Measurements from ENCODE around the gene MIER2.
"Not testable (repeated sequence)": the region's sequence is repeated elsewhere in the genome, so short reads cannot be mapped to it uniquely, and the experiment has no call there.

The MIER2 gene

DNA sequence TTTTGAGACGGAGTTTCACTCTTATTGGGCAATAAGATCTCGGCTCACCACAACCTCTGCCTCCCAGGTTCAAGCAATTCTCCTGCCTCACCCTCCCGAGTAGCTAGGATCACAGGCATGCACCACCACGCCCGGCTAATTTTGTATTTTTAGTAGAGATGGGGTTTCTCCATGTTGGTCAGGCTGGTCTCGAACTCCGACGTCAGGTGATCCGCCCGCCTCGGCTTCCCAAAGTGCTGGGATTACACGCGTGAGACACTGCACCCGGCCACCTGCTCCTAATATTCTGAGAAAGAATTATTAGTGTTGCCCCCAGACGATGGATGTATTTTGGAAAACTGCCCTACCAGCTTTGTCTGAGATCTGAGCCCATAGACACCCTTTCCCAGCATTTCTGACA, 10.9 kb upstream of the MIER2 start:
- DNase-seq, result not testable (repeated sequence)

DNA sequence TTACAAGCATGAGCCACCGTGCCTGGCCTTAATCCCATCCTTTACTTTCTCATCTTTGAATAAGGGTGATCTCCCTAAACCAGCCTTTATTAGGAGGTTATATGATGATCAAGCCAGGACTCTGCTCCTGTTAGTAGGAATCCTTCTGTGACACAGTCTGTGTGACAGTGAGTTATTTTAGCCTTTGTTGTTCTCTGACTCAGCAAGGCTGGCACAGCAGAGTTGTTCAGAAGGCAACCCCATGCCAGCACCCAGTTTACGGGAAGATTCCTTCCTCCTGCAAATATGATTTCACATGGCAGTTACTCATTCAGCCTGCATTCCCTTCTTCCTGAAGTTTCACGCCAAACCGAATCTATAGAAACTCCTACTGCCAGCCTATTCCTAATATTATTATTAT, 10.5 kb upstream of the MIER2 start:
- no peak for DNase-seq

DNA sequence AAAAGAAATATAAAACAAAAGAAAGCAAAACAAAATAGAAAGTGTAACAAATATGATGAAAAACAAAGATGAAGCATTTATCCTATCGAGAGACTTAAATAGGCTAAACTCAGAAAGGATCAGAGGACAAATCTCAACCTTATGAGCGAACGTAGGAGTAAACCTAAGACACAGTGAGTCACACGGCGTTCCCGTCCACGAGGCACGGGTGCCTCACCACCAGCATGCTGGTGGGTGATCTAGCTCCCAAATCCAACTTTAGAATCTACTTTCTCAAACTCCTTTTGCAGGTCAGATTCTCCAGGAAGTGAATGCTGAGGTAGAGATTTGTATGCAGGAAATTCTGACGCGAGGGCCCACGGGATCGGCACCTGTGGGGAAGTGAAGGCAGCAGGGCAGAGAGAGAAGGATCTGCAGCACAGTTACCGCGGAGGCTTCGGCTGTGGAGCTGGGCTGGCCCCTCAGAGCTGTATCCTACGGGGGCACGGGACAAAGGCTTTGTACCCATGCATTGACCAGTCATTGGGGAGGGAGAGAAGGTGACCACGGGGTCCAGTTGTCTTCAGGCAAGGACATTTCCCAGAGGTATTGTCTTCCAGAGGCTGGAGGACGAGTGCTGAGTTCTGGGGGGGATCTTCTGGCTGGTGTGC, 7.5 kb upstream of the MIER2 start:
- no peak for DNase-seq

- no peak for DNase-seq
Measured at GRCh38 chr19:347946-348861, 3.6 kb upstream of the MIER2 start.

GRCh38 chr19:345320-345879, 804 bp upstream of the MIER2 start:
- no peak for DNase-seq

DNA sequence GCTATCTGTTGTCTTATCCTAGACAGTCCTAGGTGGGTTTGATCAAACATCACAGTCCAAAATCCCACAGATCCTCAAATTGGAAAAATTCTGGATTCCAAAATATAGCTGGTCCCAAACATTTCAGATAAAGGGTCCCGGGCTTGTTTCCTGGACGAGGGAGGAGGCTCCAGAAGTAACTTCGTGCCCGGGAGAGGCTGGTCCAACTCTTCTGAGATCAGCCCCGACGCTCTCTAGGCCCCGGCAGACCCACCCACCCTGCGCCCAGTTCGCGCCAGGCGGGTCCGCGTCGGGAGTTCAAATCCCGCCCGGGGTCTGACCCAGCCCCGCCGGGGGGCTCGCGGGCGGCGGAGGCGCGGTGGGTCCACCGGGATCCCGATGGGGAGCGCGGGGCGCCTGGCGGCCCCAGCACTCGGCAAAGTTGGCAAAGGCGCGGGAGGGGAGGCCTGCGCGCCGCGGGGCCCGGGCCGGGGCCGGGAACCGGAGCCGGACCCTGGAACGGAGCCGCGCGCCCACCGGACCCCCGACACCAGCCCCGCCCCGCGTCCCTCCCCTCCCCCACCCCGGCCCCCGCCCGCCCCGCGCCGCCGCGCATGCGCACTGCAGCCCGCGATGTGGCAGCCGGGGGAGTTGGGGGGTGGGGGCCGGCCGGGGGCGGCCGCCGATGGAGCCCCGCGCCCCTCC, 513 bp downstream of the MIER2 start:
- no peak for DNase-seq

GRCh38 chr19:343451-343931, 1.1 kb downstream of the MIER2 start:
- DNase-seq, result no peak

GRCh38 chr19:342801-343421, 1.7 kb downstream of the MIER2 start:
- DNase-seq, result no peak

DNA sequence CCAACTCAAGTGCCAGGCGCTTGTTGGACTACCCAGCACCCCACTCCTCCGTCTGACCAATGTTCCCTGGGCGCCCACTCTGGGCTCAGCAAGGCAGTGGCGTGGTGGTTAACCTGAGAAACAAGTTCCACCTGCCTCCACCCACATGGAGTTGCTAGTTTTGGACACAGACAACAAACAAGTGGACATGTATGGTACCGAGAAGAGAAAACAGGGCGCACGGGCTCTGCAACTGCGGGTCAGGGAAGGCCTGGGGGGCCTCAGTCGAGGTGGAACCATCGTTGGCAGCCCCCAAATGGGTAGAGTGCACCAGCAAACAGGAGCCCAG, 2.5 kb downstream of the MIER2 start:
- DNase-seq, result no peak

DNA sequence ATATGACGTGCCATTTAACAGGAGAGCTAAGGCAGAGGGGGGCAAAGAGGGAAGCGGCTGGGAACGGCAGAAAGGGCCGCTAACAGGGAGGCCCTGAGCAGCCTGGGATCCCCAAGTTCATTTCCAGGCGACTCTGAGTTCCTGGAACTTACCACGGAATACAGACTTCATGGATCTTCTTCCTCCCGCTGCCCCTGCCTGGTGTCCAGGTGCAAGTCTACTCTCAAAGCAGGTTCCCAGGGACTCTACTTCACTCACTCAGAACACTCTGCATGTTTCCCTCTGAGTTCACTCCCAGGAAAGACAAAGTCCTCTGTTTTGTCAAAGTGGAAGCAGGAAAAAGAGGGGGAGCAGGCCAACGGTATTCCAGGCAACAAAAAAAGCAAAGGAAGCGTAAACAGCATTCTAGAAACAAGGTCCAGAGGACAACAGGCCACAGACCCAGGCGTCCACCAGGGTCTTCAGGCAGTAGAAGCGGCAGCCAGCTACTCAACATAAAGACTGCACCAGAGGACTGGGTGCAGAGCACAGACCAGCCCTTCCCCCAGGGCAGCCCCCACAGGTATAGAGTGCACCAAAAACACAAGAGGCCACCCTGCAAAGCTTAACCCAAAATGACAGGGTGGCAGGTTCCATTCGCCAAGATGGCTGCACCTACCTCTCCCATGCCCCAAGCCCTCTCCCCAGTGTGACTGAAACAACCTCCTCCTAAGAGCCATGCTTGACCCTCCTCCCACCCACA, 3.0 kb downstream of the MIER2 start:
- DNase-seq, result no peak

DNA sequence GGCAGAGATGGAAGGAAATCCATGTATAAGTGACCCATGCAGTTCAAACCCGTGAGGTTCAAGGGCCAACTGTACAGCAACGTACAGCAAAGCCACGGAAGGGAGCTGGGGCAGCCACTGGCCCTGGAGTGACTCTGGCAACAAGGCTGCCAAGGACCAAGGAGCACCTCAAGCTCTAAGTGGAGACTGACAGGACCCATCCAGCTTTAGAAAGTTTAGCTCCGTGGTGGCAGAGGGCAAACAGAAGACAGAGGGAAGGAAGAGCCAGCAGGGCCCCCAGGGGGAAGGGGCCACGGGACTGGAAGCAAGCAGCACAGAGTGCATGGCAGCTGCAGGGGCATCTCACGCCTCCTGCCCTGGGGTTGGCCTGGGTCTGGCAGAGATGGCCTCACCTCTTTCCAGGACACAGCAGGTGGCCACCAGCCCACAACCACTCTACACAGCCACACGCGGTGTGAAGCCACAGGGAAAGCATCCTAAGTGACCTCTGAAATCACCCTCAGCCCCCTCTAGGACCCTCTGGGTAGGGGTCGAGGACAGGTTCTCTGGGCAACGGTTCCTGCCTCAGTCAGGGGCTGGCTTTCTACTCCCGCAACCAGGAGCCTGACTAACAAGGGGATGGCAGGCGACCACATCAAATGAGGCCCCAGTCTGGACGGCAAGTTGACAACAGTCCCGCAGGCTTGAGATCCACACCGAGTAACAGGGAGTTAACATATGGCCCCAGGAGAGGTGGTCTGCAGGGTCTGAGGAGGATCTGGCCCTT, 3.8 kb downstream of the MIER2 start:
- no peak for DNase-seq

GRCh38 chr19:339262-339887, 5.2 kb downstream of the MIER2 start:
- no peak for DNase-seq

DNA sequence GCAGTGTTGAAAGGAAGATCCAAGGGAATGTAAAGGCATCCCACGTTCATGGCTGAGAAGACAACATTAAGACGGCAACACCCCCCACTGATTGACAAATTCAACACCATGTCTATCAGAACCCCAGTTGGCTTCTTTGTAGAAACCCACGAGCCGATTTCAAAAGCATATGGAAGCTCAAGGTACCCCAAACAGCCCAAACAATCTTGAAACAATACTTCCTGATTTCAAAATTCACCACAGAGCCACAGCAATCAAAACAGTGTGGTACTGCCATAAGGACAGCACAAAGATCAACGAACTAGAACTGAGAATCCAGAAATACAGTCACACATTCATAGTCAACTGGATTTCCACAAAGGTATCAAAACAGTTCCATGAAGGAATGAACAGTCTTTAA, 6.2 kb downstream of the MIER2 start:
- DNase-seq, result no peak

DNA sequence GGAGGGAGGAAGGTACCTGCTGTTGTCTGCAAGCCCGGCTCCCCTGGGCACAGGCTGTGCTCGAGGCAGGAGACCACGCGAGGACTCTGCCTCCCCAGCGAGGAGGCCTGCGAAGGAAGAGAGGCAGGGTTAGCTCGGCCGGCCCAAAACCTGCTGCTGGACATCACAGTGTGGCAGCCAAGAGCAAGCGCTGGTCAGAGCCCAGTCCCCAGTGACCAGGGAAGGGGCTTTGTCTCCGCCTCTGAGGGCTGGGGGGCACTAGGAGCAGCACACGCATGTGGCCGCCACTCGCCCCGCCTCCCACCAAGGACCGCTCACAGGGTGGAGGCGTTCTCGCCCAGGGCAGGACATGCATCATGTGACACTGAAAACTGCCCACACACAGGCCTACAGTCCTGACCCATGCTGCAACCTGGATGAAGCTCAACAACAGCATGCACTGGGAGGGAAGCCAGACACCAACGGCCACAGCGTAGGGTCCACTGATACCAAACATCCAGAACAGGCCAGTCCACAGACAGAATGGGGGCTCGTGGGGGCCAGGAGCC, 8.5 kb downstream of the MIER2 start:
- DNase-seq, result no peak

- DNase-seq, result no peak
Measured at GRCh38 chr19:335486-336066, 9.0 kb downstream of the MIER2 start.

DNA sequence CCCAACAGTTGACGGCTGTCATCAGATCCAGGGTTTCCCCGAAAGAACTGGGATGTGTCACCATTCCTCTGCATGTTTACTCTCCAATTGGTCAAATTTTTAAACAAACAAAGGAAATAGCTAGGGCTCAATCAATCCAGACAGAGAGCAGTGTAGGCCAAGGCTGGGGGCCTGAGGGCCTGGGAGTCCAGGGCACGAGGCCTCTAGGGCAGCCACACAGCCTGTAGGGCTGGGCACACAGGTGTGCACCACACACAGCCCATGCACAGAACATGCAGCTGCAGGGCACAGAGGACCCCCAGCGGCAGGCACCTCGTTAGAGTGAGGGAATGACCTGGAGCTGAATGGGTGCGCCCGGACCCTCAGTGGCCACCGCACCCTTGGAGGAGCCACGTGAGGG, 9.5 kb downstream of the MIER2 start:
- DNase-seq, result no peak

- no peak for DNase-seq
Measured at GRCh38 chr19:334296-335071, 10.1 kb downstream of the MIER2 start.

GRCh38 chr19:330503-330902, 14.1 kb downstream of the MIER2 start:
- no peak for DNase-seq

- DNase-seq, result no peak
Measured at GRCh38 chr19:329876-330275, 14.7 kb downstream of the MIER2 start.
